Measurements from ENCODE around the gene DENND5A. TPM values are rescaled to one million over a fixed set of nuclear protein-coding genes. Genes with fewer than 3 reads are reported as not detected.

DENND5A gene
- total RNA-seq, 2 experiments from 2014 or later = 40.6 to 44.3 TPM

GRCh38 chr11:9125185-9125886 lies 139.8 kb downstream of the DENND5A start:
- no peaks in the 10 kb centered on the region for H3K27me3 Mint-ChIP-seq
- no peak overlapping the region for H3K27ac Mint-ChIP-seq
- intact Hi-C loops (cut with micrococcal nuclease) = no loop called here
- POLR2A ChIA-PET = no interaction called here
- ATAC-seq = no peak
- H3K4me1 Mint-ChIP-seq (ENCODE audit: low read depth) = peaks cover 5% of the 10 kb centered on the region
- H3K4me3 Mint-ChIP-seq = no peak overlapping the region
- H3K9me3 Mint-ChIP-seq = no peaks in the 10 kb centered on the region
- H3K36me3 Mint-ChIP-seq (ENCODE audit: low read depth) = no peaks in the 10 kb centered on the region
- CTCF ChIA-PET = interaction anchor here (1.2 to 2.6 kb wide), 3 partner anchors 12 to 381 kb away, joined by 3 to 14 read pairs (median 3); no protein-coding TSS in a partner anchor
- DNase-seq = no peak
- TF ChIP-seq, protein P1, sequence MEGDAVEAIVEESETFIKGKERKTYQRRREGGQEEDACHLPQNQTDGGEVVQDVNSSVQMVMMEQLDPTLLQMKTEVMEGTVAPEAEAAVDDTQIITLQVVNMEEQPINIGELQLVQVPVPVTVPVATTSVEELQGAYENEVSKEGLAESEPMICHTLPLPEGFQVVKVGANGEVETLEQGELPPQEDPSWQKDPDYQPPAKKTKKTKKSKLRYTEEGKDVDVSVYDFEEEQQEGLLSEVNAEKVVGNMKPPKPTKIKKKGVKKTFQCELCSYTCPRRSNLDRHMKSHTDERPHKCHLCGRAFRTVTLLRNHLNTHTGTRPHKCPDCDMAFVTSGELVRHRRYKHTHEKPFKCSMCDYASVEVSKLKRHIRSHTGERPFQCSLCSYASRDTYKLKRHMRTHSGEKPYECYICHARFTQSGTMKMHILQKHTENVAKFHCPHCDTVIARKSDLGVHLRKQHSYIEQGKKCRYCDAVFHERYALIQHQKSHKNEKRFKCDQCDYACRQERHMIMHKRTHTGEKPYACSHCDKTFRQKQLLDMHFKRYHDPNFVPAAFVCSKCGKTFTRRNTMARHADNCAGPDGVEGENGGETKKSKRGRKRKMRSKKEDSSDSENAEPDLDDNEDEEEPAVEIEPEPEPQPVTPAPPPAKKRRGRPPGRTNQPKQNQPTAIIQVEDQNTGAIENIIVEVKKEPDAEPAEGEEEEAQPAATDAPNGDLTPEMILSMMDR (IDR thresholded peaks at IDR 0.05) = no peak

DNA sequence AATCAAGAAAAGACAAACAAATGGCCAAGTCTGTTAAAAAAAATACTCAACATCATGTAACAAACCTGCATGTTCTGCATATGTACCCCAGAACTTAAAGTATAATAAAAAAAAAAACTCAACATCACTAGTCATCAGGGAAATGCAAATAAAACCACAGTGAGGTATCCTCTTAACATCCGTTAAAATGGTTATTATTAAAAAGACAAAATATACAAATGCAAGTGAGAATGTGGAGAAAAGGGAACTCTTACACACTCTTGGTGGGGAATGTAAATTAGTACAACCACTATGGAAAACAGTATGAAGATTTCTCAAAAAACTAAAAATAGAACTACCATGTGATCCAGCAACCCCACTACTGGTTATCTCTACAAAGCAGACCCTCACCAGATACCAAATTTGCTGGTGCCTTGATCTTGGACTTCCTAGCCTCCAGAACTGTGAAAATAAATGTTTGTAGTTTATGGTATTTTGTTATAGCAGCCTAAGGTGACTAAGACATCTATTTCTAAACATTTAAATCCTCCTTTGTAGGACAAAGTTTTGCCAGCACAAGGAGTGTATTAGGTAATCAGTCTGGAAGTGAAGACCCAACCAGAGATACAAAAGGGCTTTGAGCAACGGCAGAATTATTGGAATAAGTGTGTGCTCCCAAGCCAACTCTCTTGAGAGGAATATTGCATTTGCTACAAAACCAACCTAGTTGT lies 141.4 kb downstream of the DENND5A start:
- Mint-ChIP-seq H3K4me1 (ENCODE audit: low read depth) (peaks cover 5% of the 10 kb centered on the region), H3K4me3 (no peak overlapping the region), H3K27me3 (no peaks in the 10 kb centered on the region), H3K36me3 (ENCODE audit: low read depth) (no peaks in the 10 kb centered on the region), H3K27ac (no peak overlapping the region), H3K9me3 (no peaks in the 10 kb centered on the region)
- ATAC-seq (no peak), DNase-seq (no peak)
- TF ChIP-seq, protein P1 (IDR thresholded peaks at IDR 0.05) = no peak
- CTCF ChIA-PET = interaction anchor here (1.0 to 2.6 kb wide), 5 partner anchors 14 to 383 kb away, joined by 3 to 14 read pairs (median 3); no protein-coding TSS in a partner anchor
- POLR2A ChIA-PET = no interaction called here
- intact Hi-C loops (cut with micrococcal nuclease) = no loop called here

- Mint-ChIP-seq H3K27me3 (no peaks in the 10 kb centered on the region), H3K4me1 (ENCODE audit: low read depth) (peaks cover 6% of the 10 kb centered on the region), H3K9me3 (no peaks in the 10 kb centered on the region), H3K27ac (no peak overlapping the region), H3K36me3 (ENCODE audit: low read depth) (no peaks in the 10 kb centered on the region), H3K4me3 (no peak overlapping the region)
- intact Hi-C loops (cut with micrococcal nuclease) = no loop called here
- ATAC-seq = no peak
- ChIA-PET POLR2A (no interaction called here), CTCF (no interaction called here)
- TF ChIP-seq, protein P1 (IDR thresholded peaks at IDR 0.05) = no peak
- DNase-seq = no peak
Measured at GRCh38 chr11:9121469-9121796, 143.7 kb downstream of the DENND5A start.

DNA sequence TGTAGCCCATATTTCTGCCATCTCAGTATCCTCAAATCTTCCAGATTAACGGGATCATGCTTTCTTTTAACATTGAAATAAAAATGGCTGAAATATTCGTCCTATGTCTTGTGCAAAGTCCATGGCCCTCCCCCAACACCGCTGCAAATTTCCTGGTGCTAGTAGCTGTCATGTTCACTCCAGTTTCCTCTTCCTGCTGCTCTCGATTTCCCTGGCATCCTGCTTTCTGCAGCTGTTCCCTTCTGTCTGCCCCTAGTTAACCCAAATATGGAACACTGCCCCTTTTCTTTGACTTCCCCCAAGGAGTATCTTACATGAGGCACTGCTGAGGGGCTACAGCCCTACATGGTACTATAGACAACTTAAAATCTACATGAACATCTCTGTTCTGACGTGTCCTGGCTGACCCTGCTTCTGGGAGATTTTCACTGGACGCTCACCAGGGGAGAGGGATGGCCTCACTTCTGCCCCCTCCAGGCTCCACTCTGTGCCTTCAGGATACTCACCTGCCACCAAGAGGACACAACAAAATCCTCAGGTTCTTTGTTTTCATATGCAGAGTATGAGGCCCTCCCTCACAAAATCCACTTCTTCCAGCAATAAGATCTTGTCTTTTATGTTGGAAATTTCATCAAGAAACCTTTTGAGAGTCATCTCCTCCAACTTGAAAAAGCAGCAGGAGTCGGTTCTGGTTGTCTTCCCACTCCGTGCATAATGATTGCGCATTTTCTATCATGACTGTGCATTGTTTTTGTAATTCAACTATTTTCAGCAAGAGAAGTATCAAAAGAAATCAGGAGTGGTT lies 144.3 kb downstream of the DENND5A start:
- Mint-ChIP-seq H3K4me1 (ENCODE audit: low read depth) (peaks cover 5% of the 10 kb centered on the region), H3K9me3 (no peaks in the 10 kb centered on the region), H3K27me3 (no peaks in the 10 kb centered on the region), H3K4me3 (no peak overlapping the region), H3K36me3 (ENCODE audit: low read depth) (no peaks in the 10 kb centered on the region), H3K27ac (no peak overlapping the region)
- ATAC-seq (no peak), DNase-seq (no peak)
- TF ChIP-seq, protein P1 (IDR thresholded peaks at IDR 0.05) = no peak
- ChIA-PET CTCF (interaction anchor here (1.6 kb wide), 1 partner anchor 8 kb away, joined by 4 read pairs; no protein-coding TSS in a partner anchor), POLR2A (no interaction called here)
- intact Hi-C loops (cut with micrococcal nuclease) = no loop called here

All from activated CD8-positive, alpha-beta T cell treated with anti-CD3 and anti-CD28 coated beads for 36 hours (primary cell).